Measurements from ENCODE around the gene ELF3. TPM values are rescaled to one million over a fixed set of nuclear protein-coding genes. Genes with fewer than 3 reads are reported as not detected.

ELF3 gene
- total and polyA plus RNA-seq, 2 of the 4 experiments (the other 2 are of a cell fraction), result under 0.01 to 0.38 TPM

DNA sequence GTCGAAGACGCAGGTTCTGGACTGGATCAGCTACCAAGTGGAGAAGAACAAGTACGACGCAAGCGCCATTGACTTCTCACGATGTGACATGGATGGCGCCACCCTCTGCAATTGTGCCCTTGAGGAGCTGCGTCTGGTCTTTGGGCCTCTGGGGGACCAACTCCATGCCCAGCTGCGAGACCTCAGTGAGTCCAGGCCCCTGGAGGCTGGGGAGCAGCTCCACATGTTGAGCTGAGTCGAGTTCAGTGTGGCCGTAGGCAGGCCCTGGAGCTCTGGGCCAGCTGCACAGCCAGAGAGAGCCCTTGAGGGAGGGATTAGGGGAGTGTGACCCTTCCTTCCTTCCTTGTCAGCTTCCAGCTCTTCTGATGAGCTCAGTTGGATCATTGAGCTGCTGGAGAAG, 1.6 kb downstream of the ELF3 start:
- Histone ChIP-seq H3K27me3 (ENCODE audit: control insufficient read depth, insufficient read depth, low read length) (peaks cover 2% of the 10 kb centered on the region; the same call in 1 of the 2 replicates), H3K14ac (replicated peaks; ENCODE audit: low read depth, low read length) (no peak overlapping the region), H3K79me1 (ENCODE audit: low read depth in 1 of 2, low read length in 2 of 2) (no peaks in the 10 kb centered on the region), H2AK9ac (replicated peaks; ENCODE audit: low read depth, low read length, poor library complexity) (no peak overlapping the region), H4K8ac (ENCODE audit: low read depth in 2 of 2, low read length in 2 of 2) (no peak overlapping the region), H3K23ac (ENCODE audit: low read depth, low read length) (no peak overlapping the region), H2BK20ac (ENCODE audit: low read depth, low read length) (no peak overlapping the region), H3K4ac (ENCODE audit: low read depth, low read length) (no peak overlapping the region), H3K36me3 (ENCODE audit: control insufficient read depth, insufficient read depth, low read length) (no peaks in the 10 kb centered on the region), H2BK15ac (ENCODE audit: low read depth, low read length) (no peak overlapping the region), H3K9me1 (ENCODE audit: insufficient read depth, low read length) (no peaks in the 10 kb centered on the region; the same call in 1 of the 2 replicates), H3K56ac (ENCODE audit: extremely low read depth, insufficient read depth, low read length) (no peak overlapping the region), H2BK5ac (ENCODE audit: low read depth, low read length, poor library complexity, severe bottlenecking) (no peak overlapping the region), H3K4me1 (ENCODE audit: control insufficient read depth, insufficient read depth, low read length) (peaks cover 11% of the 10 kb centered on the region), H3K9me3 (ENCODE audit: control insufficient read depth, insufficient read depth, low read length) (no peaks in the 10 kb centered on the region), H4K91ac (ENCODE audit: insufficient read depth, low read depth, low read length) (no peak overlapping the region), H3K18ac (ENCODE audit: low read depth, low read length) (no peak overlapping the region), H4K5ac (ENCODE audit: low read depth, low read length) (no peak overlapping the region), H4K20me1 (ENCODE audit: insufficient read depth, low read length) (no peaks in the 10 kb centered on the region), H2AK5ac (ENCODE audit: low read depth, low read length) (no peak overlapping the region), H3K27ac (ENCODE audit: insufficient read depth, low read length) (no peak overlapping the region), H3K4me2 (ENCODE audit: low read depth, low read length) (no peak overlapping the region), H2BK120ac (ENCODE audit: low read depth, low read length) (no peak overlapping the region), H3K4me3 (ENCODE audit: insufficient read depth, low read depth, low read length) (no peak overlapping the region), H3K9ac (ENCODE audit: low read depth, low read length) (no peak overlapping the region), H2AFZ (replicated peaks; ENCODE audit: low read length, poor library complexity) (no peak overlapping the region)
- 94% methylated on average over 8 of the region's 11 CpGs; no CpG with 5 or more reads in 1 of the 2 experiments for WGBS, 2 experiments (ENCODE audit: extremely low coverage in 2 of 2, insufficient read length in 1 of 2)
- intact Hi-C loops (cut with micrococcal nuclease), result no loop called here
- ChIA-PET POLR2A (ENCODE audit: unreplicated experiment) (no interaction called here), CTCF (interaction anchor here (0.6 to 1.3 kb wide), 2 partner anchors 107 to 212 kb away, joined by 3 to 4 read pairs; no protein-coding TSS in a partner anchor)
- TF ChIP-seq MXI1 (IDR thresholded peaks at IDR 0.05; ENCODE audit: borderline replicate concordance, low read depth, low read length), result no peak
- TF ChIP-seq RFX5 (IDR thresholded peaks at IDR 0.05; ENCODE audit: low read depth, low read length), result no peak
- TF ChIP-seq MAZ (IDR thresholded peaks at IDR 0.05; ENCODE audit: borderline replicate concordance, low read depth, low read length), result no peak
- TF ChIP-seq, protein P1, sequence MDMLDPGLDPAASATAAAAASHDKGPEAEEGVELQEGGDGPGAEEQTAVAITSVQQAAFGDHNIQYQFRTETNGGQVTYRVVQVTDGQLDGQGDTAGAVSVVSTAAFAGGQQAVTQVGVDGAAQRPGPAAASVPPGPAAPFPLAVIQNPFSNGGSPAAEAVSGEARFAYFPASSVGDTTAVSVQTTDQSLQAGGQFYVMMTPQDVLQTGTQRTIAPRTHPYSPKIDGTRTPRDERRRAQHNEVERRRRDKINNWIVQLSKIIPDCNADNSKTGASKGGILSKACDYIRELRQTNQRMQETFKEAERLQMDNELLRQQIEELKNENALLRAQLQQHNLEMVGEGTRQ (IDR thresholded peaks at IDR 0.05; ENCODE audit: low read depth, low read length), result no peak
- no peak for TF ChIP-seq MAFK (IDR thresholded peaks at IDR 0.05; ENCODE audit: low read depth, low read length)
- TF ChIP-seq BHLHE40 (IDR thresholded peaks at IDR 0.05; ENCODE audit: low read depth, low read length), result no peak
- no peak for TF ChIP-seq SMC3 (IDR thresholded peaks at IDR 0.05; ENCODE audit: low read depth, low read length)
- TF ChIP-seq RCOR1 (IDR thresholded peaks at IDR 0.05; ENCODE audit: insufficient replicate concordance, low read length), result no peak
- TF ChIP-seq POLR2A (IDR thresholded peaks at IDR 0.05; ENCODE audit: low read depth, low read length), result no peak
- TF ChIP-seq NFE2L2 (IDR thresholded peaks at IDR 0.05; ENCODE audit: low read depth, low read length), result no peak
- TF ChIP-seq, protein P2, sequence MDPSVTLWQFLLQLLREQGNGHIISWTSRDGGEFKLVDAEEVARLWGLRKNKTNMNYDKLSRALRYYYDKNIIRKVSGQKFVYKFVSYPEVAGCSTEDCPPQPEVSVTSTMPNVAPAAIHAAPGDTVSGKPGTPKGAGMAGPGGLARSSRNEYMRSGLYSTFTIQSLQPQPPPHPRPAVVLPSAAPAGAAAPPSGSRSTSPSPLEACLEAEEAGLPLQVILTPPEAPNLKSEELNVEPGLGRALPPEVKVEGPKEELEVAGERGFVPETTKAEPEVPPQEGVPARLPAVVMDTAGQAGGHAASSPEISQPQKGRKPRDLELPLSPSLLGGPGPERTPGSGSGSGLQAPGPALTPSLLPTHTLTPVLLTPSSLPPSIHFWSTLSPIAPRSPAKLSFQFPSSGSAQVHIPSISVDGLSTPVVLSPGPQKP (IDR thresholded peaks at IDR 0.05; ENCODE audit: borderline replicate concordance, low read depth, low read length), result no peak
- TF ChIP-seq CEBPB (IDR thresholded peaks at IDR 0.05; ENCODE audit: low read depth, low read length), result no peak
- TF ChIP-seq, protein P3, sequence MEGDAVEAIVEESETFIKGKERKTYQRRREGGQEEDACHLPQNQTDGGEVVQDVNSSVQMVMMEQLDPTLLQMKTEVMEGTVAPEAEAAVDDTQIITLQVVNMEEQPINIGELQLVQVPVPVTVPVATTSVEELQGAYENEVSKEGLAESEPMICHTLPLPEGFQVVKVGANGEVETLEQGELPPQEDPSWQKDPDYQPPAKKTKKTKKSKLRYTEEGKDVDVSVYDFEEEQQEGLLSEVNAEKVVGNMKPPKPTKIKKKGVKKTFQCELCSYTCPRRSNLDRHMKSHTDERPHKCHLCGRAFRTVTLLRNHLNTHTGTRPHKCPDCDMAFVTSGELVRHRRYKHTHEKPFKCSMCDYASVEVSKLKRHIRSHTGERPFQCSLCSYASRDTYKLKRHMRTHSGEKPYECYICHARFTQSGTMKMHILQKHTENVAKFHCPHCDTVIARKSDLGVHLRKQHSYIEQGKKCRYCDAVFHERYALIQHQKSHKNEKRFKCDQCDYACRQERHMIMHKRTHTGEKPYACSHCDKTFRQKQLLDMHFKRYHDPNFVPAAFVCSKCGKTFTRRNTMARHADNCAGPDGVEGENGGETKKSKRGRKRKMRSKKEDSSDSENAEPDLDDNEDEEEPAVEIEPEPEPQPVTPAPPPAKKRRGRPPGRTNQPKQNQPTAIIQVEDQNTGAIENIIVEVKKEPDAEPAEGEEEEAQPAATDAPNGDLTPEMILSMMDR (conservative IDR thresholded peaks at IDR 0.05; ENCODE audit: low read depth, low read length), result no peak
- no peak for TF ChIP-seq FOS (IDR thresholded peaks at IDR 0.05; ENCODE audit: low read depth, low read length)
- TF ChIP-seq RAD21 (IDR thresholded peaks at IDR 0.05; ENCODE audit: low read length), result no peak
- TF ChIP-seq CHD1 (IDR thresholded peaks at IDR 0.05; ENCODE audit: low read depth, low read length), result no peak
- DNase-seq, result no peak
- in situ Hi-C loops (cut with MboI; ENCODE audit: low sequenced_read_pairs), result loop anchor here (5.0 kb wide), 1 partner anchor 105 kb away; no protein-coding TSS in a partner anchor
- dilution Hi-C loops (cut with HindIII; ENCODE audit: low sequenced_read_pairs, unreplicated experiment), result no loop called here
- ATAC-seq (ENCODE audit: low read depth), result no peak
- BruUV-seq (replicated peaks), result no TSS peak
